Pons (tissue), 1 donor: Measurements from ENCODE around the gene CPXM1.

Source experiments
- DNase-seq: peaks from one replicate; pipeline ENCODE4 v3.0.0-alpha.2; 2016; ENCODE audit warnings: low spot score

CPXM1 gene

GRCh38 chr20:2763186-2763585 is 37.2 kb downstream of the CPXM1 start:
- DNase-seq = no peak

GRCh38 chr20:2762578-2763131 is 37.8 kb downstream of the CPXM1 start:
- DNase-seq = no peak

- DNase-seq = no peak
These were observed 38.5 kb downstream of the CPXM1 start for GRCh38 chr20:2761885-2762284.

- no peak for DNase-seq
These were observed 39.5 kb downstream of the CPXM1 start for GRCh38 chr20:2760952-2761305.

DNA sequence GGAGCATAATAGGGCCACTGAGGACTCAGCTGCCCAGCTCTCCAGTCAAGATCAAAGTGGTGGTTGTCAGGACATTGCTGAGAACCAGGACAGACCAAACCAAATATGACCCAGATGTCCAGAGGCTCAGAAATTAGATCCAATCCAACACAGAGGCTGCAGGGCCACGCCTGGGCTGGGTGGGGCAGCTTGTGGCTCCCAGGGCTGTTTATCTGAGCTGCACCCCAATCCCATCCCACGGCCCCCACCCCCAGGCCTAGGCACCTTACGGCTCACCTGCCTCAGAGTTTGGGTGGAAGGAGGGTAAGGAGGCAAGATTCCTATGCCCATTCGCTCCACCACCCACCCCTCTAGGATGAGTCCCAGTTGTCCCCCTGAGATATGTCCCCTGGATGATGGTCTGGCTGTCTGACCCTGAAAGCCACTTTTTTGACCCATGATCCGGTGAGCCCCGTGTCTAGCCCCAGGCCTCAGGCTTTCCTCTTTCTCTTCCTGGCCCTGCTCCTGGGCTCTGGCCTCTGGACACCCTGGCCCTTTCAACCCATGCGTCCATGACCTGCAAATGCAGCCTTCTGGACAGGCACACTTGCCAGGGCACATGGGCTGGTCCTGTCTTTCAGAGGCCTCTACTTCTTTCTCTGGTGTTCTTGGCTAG is 40.0 kb downstream of the CPXM1 start:
- DNase-seq = no peak

DNA sequence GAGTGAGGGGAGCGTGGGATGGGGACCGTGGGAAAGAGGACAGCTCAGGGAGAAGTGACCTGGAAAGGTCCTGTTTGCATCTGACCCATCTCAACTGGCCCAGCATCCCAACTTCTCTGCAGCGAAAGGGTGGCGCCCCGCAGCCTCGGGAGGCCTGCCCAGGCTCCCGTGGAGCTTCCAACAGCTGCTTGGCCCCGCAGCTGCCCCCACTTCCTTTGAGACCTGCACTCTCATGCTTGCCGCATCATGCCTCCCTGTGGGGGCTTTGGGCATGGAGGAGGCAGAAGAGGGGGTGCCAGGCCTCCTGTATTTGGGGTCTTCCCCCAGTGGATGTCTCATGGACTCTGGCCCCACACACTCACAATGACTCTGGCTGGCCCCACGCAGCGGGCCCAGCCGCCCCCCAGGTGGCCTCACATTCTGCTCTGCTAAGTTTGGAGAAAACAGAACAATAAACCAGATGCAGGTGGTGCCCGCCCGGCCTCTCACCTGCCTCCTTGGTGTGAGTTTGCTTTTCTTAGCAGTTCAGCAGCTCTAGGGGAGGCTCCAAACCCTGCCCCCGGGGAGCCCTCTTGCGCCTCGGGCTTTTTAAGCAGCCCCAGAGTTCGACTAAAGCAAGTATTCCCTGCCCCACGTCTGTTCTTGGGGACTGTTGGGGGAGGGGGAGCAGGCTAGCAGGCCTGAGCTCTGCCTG is 40.7 kb downstream of the CPXM1 start:
- DNase-seq = no peak

DNA sequence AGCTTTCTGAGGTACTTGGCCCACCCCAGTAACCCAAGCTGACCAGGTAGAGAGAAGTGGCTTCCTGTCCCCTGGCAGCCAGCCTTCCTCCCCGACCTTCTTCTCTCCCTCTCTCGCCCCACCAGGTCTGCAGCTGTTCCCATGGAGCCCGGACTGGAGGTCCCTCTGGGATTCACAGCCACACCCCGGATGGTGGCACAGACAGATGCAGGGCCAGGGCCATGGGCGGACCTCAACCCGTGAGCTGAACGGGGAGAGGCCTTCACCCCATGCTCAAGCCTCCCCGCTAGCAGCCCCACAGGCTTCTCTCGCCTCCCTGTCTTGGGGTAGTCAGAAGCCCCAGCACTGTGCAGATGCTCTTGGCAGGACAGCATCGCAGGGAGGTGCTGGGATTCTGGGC is 41.3 kb downstream of the CPXM1 start:
- DNase-seq = no peak

- DNase-seq = no peak
These were observed 42.5 kb downstream of the CPXM1 start for GRCh38 chr20:2757969-2758368.

- no peak for DNase-seq
These were observed 43.4 kb downstream of the CPXM1 start for GRCh38 chr20:2757001-2757400.

DNA sequence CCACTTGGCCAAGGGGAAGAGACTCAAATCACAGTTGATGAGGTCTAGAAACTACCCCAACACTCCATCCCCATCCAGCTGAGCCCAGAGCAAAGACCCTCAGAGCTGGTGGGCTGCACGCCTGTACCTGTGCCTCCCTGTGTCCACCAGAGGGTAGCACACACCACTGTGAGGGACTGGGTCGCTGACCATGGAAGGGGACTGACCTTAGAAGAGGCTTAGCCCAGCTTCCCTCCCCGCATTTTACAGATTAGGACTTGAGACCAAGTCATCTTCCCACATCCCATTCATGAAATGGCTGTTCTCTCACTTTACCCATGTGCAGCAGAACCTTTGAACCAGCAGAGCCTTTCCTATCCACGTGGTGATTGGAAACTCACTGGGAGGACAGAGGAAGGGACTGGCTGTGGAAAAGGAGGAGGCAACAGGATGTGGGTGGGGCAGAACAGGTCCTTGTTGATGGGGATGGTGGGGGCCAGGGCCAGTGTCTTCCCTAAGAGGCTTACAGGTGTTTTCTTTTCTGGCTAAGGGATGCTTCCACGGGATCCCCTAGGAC is 44.3 kb downstream of the CPXM1 start:
- DNase-seq = peak; percentile 2

GRCh38 chr20:2755451-2756055 is 44.9 kb downstream of the CPXM1 start:
- DNase-seq = no peak

GRCh38 chr20:2754424-2754823 is 46.0 kb downstream of the CPXM1 start:
- no peak for DNase-seq

DNA sequence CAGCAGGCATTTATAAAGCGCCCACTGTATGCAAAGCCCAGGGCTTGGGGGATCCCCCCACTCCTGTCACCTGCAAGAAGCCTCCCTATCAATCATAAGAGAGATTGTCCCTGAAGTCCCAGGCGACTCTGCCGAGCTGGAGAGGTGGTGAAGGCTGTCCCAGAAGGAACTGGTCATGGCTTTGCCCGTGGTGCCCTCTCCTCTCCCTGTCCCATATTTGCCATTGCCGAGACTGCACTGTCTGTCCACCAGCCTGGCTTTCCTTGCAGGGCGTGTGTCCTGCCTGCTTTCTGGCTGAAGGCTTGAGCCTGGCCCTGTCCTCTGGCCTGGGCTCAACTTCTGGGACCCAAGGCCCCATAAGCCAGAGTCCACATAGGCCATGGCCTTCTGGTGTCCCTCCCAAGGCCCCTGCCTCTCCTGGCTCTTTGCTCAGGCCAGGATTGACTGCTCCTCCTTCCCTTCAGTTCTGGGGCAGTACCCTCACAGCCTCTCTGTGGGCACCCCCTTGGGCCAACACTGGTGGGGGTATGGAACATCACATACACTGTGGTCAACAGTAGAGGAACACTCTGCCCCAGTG is 46.9 kb downstream of the CPXM1 start:
- DNase-seq = no peak

DNA sequence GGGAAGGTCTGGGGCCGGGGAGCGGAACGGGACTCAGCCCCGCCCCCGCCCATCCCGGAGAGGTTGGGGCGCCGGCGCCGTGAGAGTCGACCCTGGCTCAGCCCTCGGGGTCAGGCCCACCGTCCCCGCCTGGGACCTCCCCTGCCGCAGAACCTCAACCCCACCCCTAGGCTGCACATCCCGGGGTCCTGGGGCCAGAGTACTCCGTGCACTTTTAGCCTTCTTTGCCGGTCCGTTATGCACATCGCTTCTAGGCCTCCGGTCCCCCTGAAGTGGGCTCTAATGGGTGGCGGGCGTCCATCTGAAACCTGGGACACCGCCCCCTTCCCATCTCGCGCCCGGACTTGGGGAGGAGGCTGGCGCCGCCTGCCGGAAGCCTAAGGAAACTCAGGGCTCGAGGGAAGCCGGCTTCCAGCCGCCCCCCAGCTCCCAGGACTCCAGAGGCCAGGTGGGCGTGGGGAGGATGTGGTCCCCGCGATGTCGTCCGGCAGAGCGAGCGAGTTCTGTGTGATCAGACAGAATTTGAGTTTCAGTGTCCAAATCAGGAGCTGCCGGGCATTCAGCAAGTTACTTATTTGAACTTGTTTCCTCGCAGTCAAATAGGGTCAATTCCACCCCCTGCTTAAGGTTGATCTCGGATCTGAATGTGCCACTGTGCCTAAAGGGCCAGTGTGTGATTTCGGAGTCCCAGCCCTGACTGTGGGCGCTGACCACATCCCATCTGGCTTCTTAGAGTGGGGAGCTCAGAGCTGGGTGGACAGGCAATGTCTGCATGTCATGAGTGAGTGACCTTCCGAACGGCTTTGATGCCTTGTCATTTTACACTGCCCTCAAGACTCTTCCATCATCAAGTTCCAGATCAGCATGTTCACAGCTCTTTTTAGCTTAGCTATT is 47.6 kb downstream of the CPXM1 start:
- peak; percentile 2 for DNase-seq

- no peak for DNase-seq
These were observed 48.4 kb downstream of the CPXM1 start for GRCh38 chr20:2751878-2752566.

GRCh38 chr20:2751347-2751877 is 49.0 kb downstream of the CPXM1 start:
- DNase-seq = no peak

- DNase-seq = no peak
These were observed 49.8 kb downstream of the CPXM1 start for GRCh38 chr20:2750491-2751251.

DNA sequence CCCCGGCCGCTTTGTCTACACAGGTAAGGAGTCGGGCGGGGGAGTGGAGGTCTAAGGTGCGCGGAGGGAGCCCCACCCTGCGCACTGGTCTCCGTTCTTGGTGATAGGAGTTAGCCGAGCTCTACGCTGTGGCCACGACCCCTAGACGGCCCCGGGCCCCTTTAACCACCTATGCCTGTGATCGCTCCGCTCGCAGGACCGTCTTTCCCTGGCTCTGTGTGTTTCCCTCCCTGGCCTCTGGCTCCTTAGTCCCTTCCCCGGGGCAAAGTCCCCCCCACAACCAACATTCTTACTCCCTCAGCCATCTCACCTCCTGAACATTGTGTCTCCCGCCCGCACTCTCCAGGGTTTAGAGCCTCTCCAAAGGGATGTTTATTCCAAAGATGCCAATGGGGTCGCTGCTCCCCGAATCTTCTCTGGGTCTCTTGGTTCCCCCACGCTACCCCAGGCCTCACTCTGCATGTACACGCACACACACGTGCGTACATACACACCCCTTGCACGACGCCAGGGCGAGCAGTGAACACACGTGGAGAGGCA is 50.4 kb downstream of the CPXM1 start:
- DNase-seq = no peak

DNA sequence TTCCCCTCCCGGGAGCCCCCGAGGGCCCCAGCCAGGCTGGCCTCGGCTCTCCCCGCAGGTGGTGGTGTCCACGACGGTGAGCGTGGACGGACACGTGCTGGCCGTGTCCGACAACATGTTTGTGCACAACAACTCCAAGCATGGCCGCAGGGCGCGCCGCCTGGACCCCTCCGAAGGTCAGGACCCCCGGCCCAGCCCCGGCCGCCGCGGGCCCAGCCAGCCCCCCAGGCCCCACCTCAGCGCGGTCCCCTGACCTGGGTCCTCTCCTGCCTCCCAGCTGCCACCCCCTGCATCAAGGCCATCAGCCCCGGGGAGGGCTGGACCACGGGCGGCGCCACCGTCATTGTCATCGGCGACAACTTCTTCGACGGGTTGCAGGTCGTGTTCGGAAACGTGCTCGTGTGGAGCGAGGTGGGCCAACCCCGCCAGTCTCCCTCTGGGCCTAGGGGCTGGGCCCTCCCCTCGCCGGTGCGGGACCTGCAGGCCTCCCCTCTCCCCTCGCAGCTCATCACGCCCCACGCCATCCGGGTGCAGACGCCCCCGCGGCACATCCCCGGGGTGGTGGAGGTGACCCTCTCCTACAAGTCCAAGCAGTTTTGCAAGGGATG is 51.0 kb downstream of the CPXM1 start:
- DNase-seq = no peak
